Calu3 (cell line): Measurements from ENCODE around the gene ATP8A2. TPM values are rescaled to one million over a fixed set of nuclear protein-coding genes. Genes with fewer than 3 reads are reported as not detected.

Experiments
- BruUV-seq: library from RNA; stranded (reverse); fragments of 400-500 nt; replicated peaks from 2 replicates; lab custom pipeline; 2021; lab: Mats Ljungman, UMichigan
- CTCF ChIA-PET: fragments of 300-600 bp; sonication (Branson Sonifier 250); formaldehyde crosslinking; loops from one replicate; lab custom pipeline; 2022; ENCODE audit warnings: antibody characterized with exemption; lab: Charles Lee
- DNase-seq: peaks from one replicate; pipeline ENCODE4 v3.0.0; 2022
- H3K27ac Mint-ChIP-seq: one replicate; pipeline ENCODE4 v1.8.0; 2022; ENCODE audit warnings: mixed read lengths; ENCODE audit not compliant: unreplicated experiment
- H3K27me3 Mint-ChIP-seq: one replicate; pipeline ENCODE4 v1.8.0; 2022; ENCODE audit warnings: mixed read lengths; ENCODE audit not compliant: unreplicated experiment
- H3K36me3 Mint-ChIP-seq: one replicate; pipeline ENCODE4 v1.8.0; 2022; ENCODE audit warnings: mild to moderate bottlenecking, moderate library complexity, mixed read lengths; ENCODE audit not compliant: insufficient read depth, unreplicated experiment
- H3K4me1 Mint-ChIP-seq: one replicate; pipeline ENCODE4 v1.8.0; 2022; ENCODE audit warnings: mild to moderate bottlenecking, low read depth, mixed read lengths; ENCODE audit not compliant: unreplicated experiment
- H3K4me3 Mint-ChIP-seq: one replicate; pipeline ENCODE4 v1.8.0; 2022; ENCODE audit warnings: mild to moderate bottlenecking, low read depth, moderate library complexity, mixed read lengths; ENCODE audit not compliant: unreplicated experiment
- H3K9me3 Mint-ChIP-seq: one replicate; pipeline ENCODE4 v1.8.0; 2022; ENCODE audit warnings: low read depth, mixed read lengths; ENCODE audit not compliant: unreplicated experiment
- CTCF ChIP-seq: fragments of 200-600 bp; IDR thresholded peaks from one replicate; pipeline ENCODE4 v1.8.0; 2022; ENCODE audit warnings: antibody characterized with exemption; ENCODE audit not compliant: unreplicated experiment
- intact Hi-C: fragments of 100-400 bp; cut with micrococcal nuclease; formaldehyde crosslinking; loops from one replicate; pipeline ENCODE4 v1.10.0; 2022; ENCODE audit not compliant: unreplicated experiment
- total RNA-seq: library from RNA; stranded (reverse); gene quantifications from 2 replicates; pipeline ENCODE4 v1.2.3, GENCODE V29; 2022

ATP8A2 gene
- total RNA-seq, 1 experiment from 2014 or later, result 0.05 TPM

GRCh38 chr13:25709088-25709487 lies 337.3 kb downstream of the ATP8A2 start:
- TF ChIP-seq CTCF, result no peak
- Mint-ChIP-seq H3K27me3 (peaks cover 31% of the 10 kb centered on the region), H3K4me1 (no peaks in the 10 kb centered on the region), H3K36me3 (no peaks in the 10 kb centered on the region), H3K4me3 (no peak overlapping the region), H3K27ac (no peak overlapping the region), H3K9me3 (no peaks in the 10 kb centered on the region)
- no TSS peak for BruUV-seq
- CTCF ChIA-PET, result interaction anchor here (0.6 kb wide), 1 partner anchor 390 kb away, joined by 3 read pairs; no protein-coding TSS in a partner anchor
- intact Hi-C loops, result no loop called here
- no peak for DNase-seq

GRCh38 chr13:25715760-25716159 lies 344.0 kb downstream of the ATP8A2 start:
- CTCF ChIA-PET, result no interaction called here
- no TSS peak for BruUV-seq
- Mint-ChIP-seq H3K27me3 (peaks cover 74% of the 10 kb centered on the region), H3K4me1 (no peaks in the 10 kb centered on the region), H3K9me3 (no peaks in the 10 kb centered on the region), H3K36me3 (no peaks in the 10 kb centered on the region), H3K4me3 (no peak overlapping the region), H3K27ac (no peak overlapping the region)
- no peak for DNase-seq
- no peak for TF ChIP-seq CTCF
- intact Hi-C loops, result no loop called here

GRCh38 chr13:25717666-25718197 lies 346.0 kb downstream of the ATP8A2 start:
- Mint-ChIP-seq H3K27ac (no peak overlapping the region), H3K36me3 (no peaks in the 10 kb centered on the region), H3K27me3 (peaks cover 57% of the 10 kb centered on the region), H3K4me1 (no peaks in the 10 kb centered on the region), H3K9me3 (no peaks in the 10 kb centered on the region), H3K4me3 (no peak overlapping the region)
- CTCF ChIA-PET, result no interaction called here
- no TSS peak for BruUV-seq
- TF ChIP-seq CTCF, result no peak
- no peak for DNase-seq
- intact Hi-C loops, result no loop called here

GRCh38 chr13:25719666-25720065 lies 347.9 kb downstream of the ATP8A2 start:
- H3K27ac Mint-ChIP-seq, result no peak overlapping the region
- peaks cover 49% of the 10 kb centered on the region for H3K27me3 Mint-ChIP-seq
- CTCF ChIA-PET, result no interaction called here
- H3K9me3 Mint-ChIP-seq, result no peaks in the 10 kb centered on the region
- DNase-seq, result no peak
- no peak for TF ChIP-seq CTCF
- no peak overlapping the region for H3K4me3 Mint-ChIP-seq
- H3K36me3 Mint-ChIP-seq, result no peaks in the 10 kb centered on the region
- intact Hi-C loops, result no loop called here
- no TSS peak for BruUV-seq
- H3K4me1 Mint-ChIP-seq, result no peaks in the 10 kb centered on the region
